ENCODE data around the gene SGSH.
"Not testable (repeated sequence)": the region's sequence is repeated elsewhere in the genome, so short reads cannot be mapped to it uniquely, and the experiment has no call there.

The SGSH gene

GRCh38 chr17:80254396-80255251 lies 34.5 kb upstream of the SGSH start:
- peak overlapping the region; percentile 86 for H3K27ac ChIP-seq
- DNase-seq (ENCODE audit: low read depth, low spot score): peak; percentile 83

GRCh38 chr17:80253631-80254395 lies 33.7 kb upstream of the SGSH start:
- no peak for DNase-seq (ENCODE audit: low read depth, low spot score)

GRCh38 chr17:80252871-80253270 lies 32.7 kb upstream of the SGSH start:
- no peak for DNase-seq (ENCODE audit: low read depth, low spot score)
- H3K27ac ChIP-seq: no peak overlapping the region

More at GRCh38 chr17:80253631-80254395, 33.7 kb upstream of the SGSH start:
- peak overlapping the region; percentile 86 for H3K27ac ChIP-seq

- DNase-seq (ENCODE audit: low read depth, low spot score): no peak
- no peak overlapping the region for H3K27ac ChIP-seq
These were observed 31.8 kb upstream of the SGSH start for GRCh38 chr17:80251966-80252365.

GRCh38 chr17:80248894-80249710 lies 29.0 kb upstream of the SGSH start:
- no peak overlapping the region for H3K27ac ChIP-seq
- DNase-seq (ENCODE audit: low read depth, low spot score): no peak

- H3K27ac ChIP-seq: no peak overlapping the region
- DNase-seq (ENCODE audit: low read depth, low spot score): no peak
These were observed 28.1 kb upstream of the SGSH start for GRCh38 chr17:80248001-80248893.

GRCh38 chr17:80247561-80247960 lies 27.4 kb upstream of the SGSH start:
- DNase-seq (ENCODE audit: low read depth, low spot score): no peak
- no peak overlapping the region for H3K27ac ChIP-seq

GRCh38 chr17:80246726-80247125 lies 26.6 kb upstream of the SGSH start:
- DNase-seq (ENCODE audit: low read depth, low spot score): no peak
- no peak overlapping the region for H3K27ac ChIP-seq

- DNase-seq (ENCODE audit: low read depth, low spot score): no peak
- H3K27ac ChIP-seq: no peak overlapping the region
These were observed 26.1 kb upstream of the SGSH start for GRCh38 chr17:80246266-80246681.

- no peak overlapping the region for H3K27ac ChIP-seq
- no peak for DNase-seq (ENCODE audit: low read depth, low spot score)
These were observed 25.6 kb upstream of the SGSH start for GRCh38 chr17:80245566-80246265.

- no peak for DNase-seq (ENCODE audit: low read depth, low spot score)
- H3K27ac ChIP-seq: no peak overlapping the region
These were observed 24.9 kb upstream of the SGSH start for GRCh38 chr17:80244871-80245509.

GRCh38 chr17:80244448-80244847 lies 24.3 kb upstream of the SGSH start:
- not testable (repeated sequence) for DNase-seq (ENCODE audit: low read depth, low spot score); H3K27ac ChIP-seq

GRCh38 chr17:80243526-80244433 lies 23.6 kb upstream of the SGSH start:
- no peak overlapping the region for H3K27ac ChIP-seq
- no peak for DNase-seq (ENCODE audit: low read depth, low spot score)

GRCh38 chr17:80242505-80242904 lies 22.4 kb upstream of the SGSH start:
- no peak overlapping the region for H3K27ac ChIP-seq
- no peak for DNase-seq (ENCODE audit: low read depth, low spot score)

- no peak for DNase-seq (ENCODE audit: low read depth, low spot score)
- no peak overlapping the region for H3K27ac ChIP-seq
These were observed 17.3 kb upstream of the SGSH start for GRCh38 chr17:80237386-80237785.

GRCh38 chr17:80236911-80237310 lies 16.8 kb upstream of the SGSH start:
- H3K27ac ChIP-seq: no peak overlapping the region
- DNase-seq (ENCODE audit: low read depth, low spot score): no peak

- H3K27ac ChIP-seq: no peak overlapping the region
- DNase-seq (ENCODE audit: low read depth, low spot score): no peak
These were observed 13.1 kb upstream of the SGSH start for GRCh38 chr17:80233202-80233601.

GRCh38 chr17:80232438-80232837 lies 12.3 kb upstream of the SGSH start:
- no peak overlapping the region for H3K27ac ChIP-seq
- DNase-seq (ENCODE audit: low read depth, low spot score): no peak
